SK-N-SH (cell line): ENCODE data around the gene PDZD8. TPM values are rescaled to one million over a fixed set of nuclear protein-coding genes. Genes with fewer than 3 reads are reported as not detected.
"Not testable (repeated sequence)": the region's sequence is repeated elsewhere in the genome, so short reads cannot be mapped to it uniquely, and the experiment has no call there.

Experiments used
- CTCF ChIA-PET: fragments of 300-600, 350-600 bp; formaldehyde crosslinking; extraction: SDS; loops from one replicate; lab custom pipeline; 2021; lab: Yijun Ruan, JAX
- POLR2A ChIA-PET: fragments of 350-600 bp; sonication (Branson Sonifier 250); formaldehyde crosslinking; extraction: SDS; loops from one replicate; lab custom pipeline; 2020; ENCODE audit warnings: antibody characterized with exemption, inconsistent platforms; lab: Yijun Ruan, JAX
- DNase-seq: peaks from one replicate; pipeline ENCODE4 v3.0.0; 2012
- H2AFZ ChIP-seq: fragments of 200-600 bp; sonication (generic); 2 replicates; pipeline ENCODE4 v1.8.1; 2016; ENCODE audit warnings: antibody characterized with exemption, mild to moderate bottlenecking, low read depth
- H3F3A ChIP-seq: fragments of 200-600 bp; sonication (generic); replicated peaks from 2 replicates; pipeline ENCODE3; 2016; ENCODE audit warnings: antibody characterized with exemption, mild to moderate bottlenecking; ENCODE audit not compliant: insufficient read depth
- H3K27ac ChIP-seq, 2 experiments: fragments of 200-500 bp in 1 of 2; fragments of 200-600 bp in 1 of 2; sonication (Bioruptor generic) in 1 of 2; sonication (generic), shearing (Covaris generic) in 1 of 2; 2 replicates each; pipeline versions ENCODE4 v1.5.1 to v1.6.1; 2014 to 2016; ENCODE audit warnings: low read depth in 2 of 2, inconsistent platforms in 1 of 2, low read length in 1 of 2, mild to moderate bottlenecking in 1 of 2, mixed read lengths in 1 of 2
- H3K27me3 ChIP-seq: fragments of 200-600 bp; sonication (generic), shearing (Covaris generic); 2 replicates; pipeline ENCODE4 v1.6.1; 2016; ENCODE audit warnings: mixed run types; ENCODE audit not compliant: insufficient read depth
- H3K36me3 ChIP-seq, 2 experiments: fragments of 200-500 bp in 1 of 2; fragments of 200-600 bp in 1 of 2; sonication (Bioruptor generic) in 1 of 2; sonication (generic) in 1 of 2; replicated peaks in 1 of 2; 2 replicates each; pipeline versions ENCODE3 to v1.5.1; 2014 to 2016; ENCODE audit warnings: low read length in 1 of 2, mild to moderate bottlenecking in 1 of 2; ENCODE audit not compliant: insufficient read depth in 2 of 2, control insufficient read depth in 1 of 2
- H3K4me1 ChIP-seq, 2 experiments: fragments of 200-500 bp in 1 of 2; fragments of 200-600 bp in 1 of 2; sonication (Bioruptor generic) in 1 of 2; sonication (generic), shearing (Covaris generic) in 1 of 2; 2 replicates each; pipeline versions ENCODE4 v1.5.1 to v1.6.1; 2014 to 2016; ENCODE audit warnings: low read depth in 1 of 2, low read length in 1 of 2, mixed run types in 1 of 2; ENCODE audit not compliant: insufficient read depth in 2 of 2, control insufficient read depth in 1 of 2
- H3K4me2 ChIP-seq: fragments of 200-600 bp; sonication (generic), shearing (Covaris generic); 2 replicates; pipeline ENCODE4 v1.6.1; 2017; ENCODE audit warnings: mixed run types
- H3K4me3 ChIP-seq, 2 experiments: fragments of 200-500 bp in 1 of 2; fragments of 200-600 bp in 1 of 2; sonication (Bioruptor generic) in 1 of 2; sonication (generic), shearing (Covaris generic) in 1 of 2; 2 replicates each; pipeline versions ENCODE4 v1.5.1 to v1.8.1; 2014 to 2016; ENCODE audit warnings: low read depth in 2 of 2, inconsistent platforms in 1 of 2, low read length in 1 of 2, mild to moderate bottlenecking in 1 of 2, mixed read lengths in 1 of 2, moderate library complexity in 1 of 2
- H3K79me2 ChIP-seq: fragments of 200-600 bp; sonication (generic); 2 replicates; pipeline ENCODE4 v1.8.1; 2017; ENCODE audit warnings: mild to moderate bottlenecking; ENCODE audit not compliant: insufficient read depth
- H3K9ac ChIP-seq: fragments of 200-600 bp; sonication (generic); 2 replicates; pipeline ENCODE4 v1.6.1; 2017; ENCODE audit warnings: mixed run types
- H3K9me2 ChIP-seq: fragments of 200-600 bp; sonication (generic); 2 replicates; pipeline ENCODE4 v1.6.1; 2017; ENCODE audit warnings: mixed run types
- H3K9me3 ChIP-seq: fragments of 200-600 bp; sonication (generic); 2 replicates; pipeline ENCODE4 v1.6.1; 2017; ENCODE audit warnings: mixed run types, mild to moderate bottlenecking, moderate library complexity
- H4K20me1 ChIP-seq: fragments of 200-600 bp; sonication (generic); 2 replicates; pipeline ENCODE4 v1.6.1; 2017; ENCODE audit warnings: mild to moderate bottlenecking, mixed run types; ENCODE audit not compliant: insufficient read depth
- CTCF ChIP-seq: fragments of 200-600 bp; sonication (generic); IDR thresholded peaks from 2 replicates; pipeline ENCODE4 v1.6.1; 2017; ENCODE audit warnings: antibody characterized with exemption, mild to moderate bottlenecking, moderate library complexity
- GATA2 ChIP-seq: sonication (generic); formaldehyde crosslinking; IDR thresholded peaks from 2 replicates; pipeline ENCODE4 v1.5.0; 2020; ENCODE audit warnings: mild to moderate bottlenecking, missing genetic modification reagents
- MXI1 ChIP-seq: IDR thresholded peaks from 2 replicates; pipeline ENCODE4 v1.6.1; 2012; ENCODE audit warnings: mild to moderate bottlenecking, low read depth, low read length, improper control_type of control experiment
- NFIC ChIP-seq: IDR thresholded peaks from 2 replicates; pipeline ENCODE4 v1.4.0; 2012; ENCODE audit warnings: borderline replicate concordance
- PBX3 ChIP-seq: IDR thresholded peaks from 2 replicates; pipeline ENCODE4; 2012
- RFX5 ChIP-seq: IDR thresholded peaks from 2 replicates; pipeline ENCODE4 v1.6.1; 2012; ENCODE audit warnings: mild to moderate bottlenecking, improper control_type of control experiment, low read length
- TCF12 ChIP-seq: IDR thresholded peaks from 2 replicates; pipeline ENCODE4 v1.4.0; 2012
- USF1 ChIP-seq: IDR thresholded peaks from 2 replicates; pipeline ENCODE4 v1.4.0; 2012; ENCODE audit warnings: low read depth, borderline replicate concordance
- WGBS: methylation state at CpG from one replicate; pipeline ENCODE4 v1.1.6; 2017; ENCODE audit warnings: low lambda C conversion rate; 5-methylcytosine and 5-hydroxymethylcytosine counted together
- polyA plus RNA-seq, 3 experiments: library from polyadenylated mRNA; depleted of rRNA; stranded (reverse); fragments of >200 nt; gene quantifications; 2 replicates each; pipeline ENCODE4 v1.2.3, GENCODE V29; 2012
- TF ChIP-seq, protein P1 (sequence below): IDR thresholded peaks from 2 replicates; pipeline ENCODE4 v1.4.0; 2012; ENCODE audit warnings: low read depth
- TF ChIP-seq, protein P2 (sequence below): fragments of 150-350 bp; IDR thresholded peaks from 2 replicates; pipeline ENCODE4 v1.6.1; 2017; ENCODE audit warnings: antibody characterized with exemption, low read length, low read depth, borderline replicate concordance
- TF ChIP-seq, protein P3 (sequence below): fragments of 150-350 bp; IDR thresholded peaks from 2 replicates; pipeline ENCODE4 v1.6.1; 2016; ENCODE audit warnings: mild to moderate bottlenecking, low read depth, low read length
- TF ChIP-seq, protein P4 (sequence below): IDR thresholded peaks from 2 replicates; pipeline ENCODE4 v1.4.0; 2012; ENCODE audit warnings: low read depth, borderline replicate concordance

The PDZD8 gene
- polyA plus RNA-seq, 1 of the 3 experiments (the other 2 are of a cell fraction): 6.6 TPM

DNA sequence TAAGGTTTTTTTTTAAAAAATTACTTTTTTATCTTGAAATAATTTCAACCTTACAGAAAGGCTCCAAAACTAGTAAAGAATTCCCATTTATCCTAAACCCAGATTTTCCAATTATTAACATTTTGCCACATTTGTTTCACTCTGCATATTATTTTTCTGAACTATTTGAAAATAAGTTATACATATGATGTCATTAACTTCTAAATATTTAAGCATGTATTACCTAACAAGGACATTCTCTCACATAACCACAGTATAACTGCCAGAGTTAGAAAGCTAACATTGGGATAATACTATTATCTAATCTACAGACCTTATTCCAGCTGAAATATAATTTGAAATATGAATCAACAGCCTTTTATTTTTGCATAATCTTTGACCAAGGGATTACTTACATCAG lies 68.6 kb downstream of the PDZD8 start:
- ChIA-PET POLR2A (no interaction called here), CTCF (interaction anchor here (3.7 kb wide), 1 partner anchor 12 kb away, joined by 37 read pairs; no protein-coding TSS in a partner anchor)
- no peak for DNase-seq
- Histone ChIP-seq H3K27ac (no peak overlapping the region), H3K4me3 (no peak overlapping the region), H3K4me2 (no peak overlapping the region), H3F3A (no peaks in the 10 kb centered on the region), H4K20me1 (no peaks in the 10 kb centered on the region), H3K9me3 (no peaks in the 10 kb centered on the region), H3K27me3 (no peaks in the 10 kb centered on the region), H3K36me3 (peaks cover 4% of the 10 kb centered on the region in 2 experiments), H3K79me2 (no peaks in the 10 kb centered on the region), H3K9ac (no peak overlapping the region), H3K4me1 (no peaks in the 10 kb centered on the region), H3K9me2 (no peaks in the 10 kb centered on the region), H2AFZ (no peak overlapping the region)
- TF ChIP-seq, protein P1, sequence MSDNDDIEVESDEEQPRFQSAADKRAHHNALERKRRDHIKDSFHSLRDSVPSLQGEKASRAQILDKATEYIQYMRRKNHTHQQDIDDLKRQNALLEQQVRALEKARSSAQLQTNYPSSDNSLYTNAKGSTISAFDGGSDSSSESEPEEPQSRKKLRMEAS: no peak

GRCh38 chr10:117303451-117303850 lies 71.8 kb downstream of the PDZD8 start:
- H3K27ac ChIP-seq, H3K36me3 ChIP-seq, H3K4me1 ChIP-seq, H3K4me3 ChIP-seq, H3K9me3 ChIP-seq, H3K9me2 ChIP-seq, H3K4me2 ChIP-seq, H3K79me2 ChIP-seq, POLR2A ChIA-PET, H2AFZ ChIP-seq, DNase-seq, H3K9ac ChIP-seq, H4K20me1 ChIP-seq, H3F3A ChIP-seq, H3K27me3 ChIP-seq: not testable (repeated sequence)
- WGBS: 93% methylated on average over 3 of the region's 3 CpGs
- CTCF ChIA-PET: interaction anchor here (0.9 kb wide), 1 partner anchor 16 kb away, joined by 3 read pairs; no protein-coding TSS in a partner anchor

DNA sequence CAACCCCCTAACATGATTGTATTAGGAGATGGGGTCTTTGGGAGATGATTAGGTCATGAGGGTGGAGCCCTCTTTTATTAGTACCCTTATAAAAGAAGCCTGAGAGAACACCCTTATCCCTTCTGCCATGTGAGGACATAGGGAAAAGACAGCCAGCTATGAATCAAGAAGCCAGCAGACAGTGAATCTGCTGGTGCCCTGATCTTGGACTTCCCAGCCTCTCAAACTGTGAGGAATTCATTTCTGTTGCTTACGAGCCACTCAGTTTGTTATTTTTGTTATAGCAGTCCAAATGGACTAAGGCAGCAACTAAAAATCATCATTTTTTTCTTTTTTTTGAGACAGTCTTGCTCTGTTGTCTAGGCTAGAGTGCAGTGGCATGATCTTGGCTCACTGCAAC lies 74.6 kb downstream of the PDZD8 start:
- WGBS: 95% methylated on average over 1 of the region's 1 CpG
- peaks cover 0 to 5% of the 10 kb centered on the region in 2 experiments for H3K36me3 ChIP-seq
- POLR2A ChIA-PET: no interaction called here
- H3K9ac ChIP-seq: no peak overlapping the region
- H3F3A ChIP-seq: no peaks in the 10 kb centered on the region
- peaks cover 11% of the 10 kb centered on the region for H3K79me2 ChIP-seq
- H2AFZ ChIP-seq: no peak overlapping the region
- no peaks in the 10 kb centered on the region for H3K27me3 ChIP-seq
- H3K4me3 ChIP-seq: no peak overlapping the region
- H3K4me2 ChIP-seq: no peak overlapping the region
- CTCF ChIA-PET: interaction anchor here (0.8 to 4.9 kb wide), 2 partner anchors 14 to 19 kb away, joined by 3 to 28 read pairs; no protein-coding TSS in a partner anchor
- H3K4me1 ChIP-seq: no peaks in the 10 kb centered on the region
- no peak overlapping the region for H3K27ac ChIP-seq
- DNase-seq: no peak
- no peaks in the 10 kb centered on the region for H3K9me2 ChIP-seq
- H4K20me1 ChIP-seq: no peaks in the 10 kb centered on the region
- H3K9me3 ChIP-seq: no peaks in the 10 kb centered on the region
- TF ChIP-seq CTCF (no peak), GATA2 (CRISPR knock-in tag) (no peak), USF1 (no peak), TCF12 (no peak), PBX3 (no peak), RFX5 (no peak), NFIC (no peak), MXI1 (no peak)
- TF ChIP-seq, protein P2, sequence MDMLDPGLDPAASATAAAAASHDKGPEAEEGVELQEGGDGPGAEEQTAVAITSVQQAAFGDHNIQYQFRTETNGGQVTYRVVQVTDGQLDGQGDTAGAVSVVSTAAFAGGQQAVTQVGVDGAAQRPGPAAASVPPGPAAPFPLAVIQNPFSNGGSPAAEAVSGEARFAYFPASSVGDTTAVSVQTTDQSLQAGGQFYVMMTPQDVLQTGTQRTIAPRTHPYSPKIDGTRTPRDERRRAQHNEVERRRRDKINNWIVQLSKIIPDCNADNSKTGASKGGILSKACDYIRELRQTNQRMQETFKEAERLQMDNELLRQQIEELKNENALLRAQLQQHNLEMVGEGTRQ: no peak
- TF ChIP-seq, protein P3, sequence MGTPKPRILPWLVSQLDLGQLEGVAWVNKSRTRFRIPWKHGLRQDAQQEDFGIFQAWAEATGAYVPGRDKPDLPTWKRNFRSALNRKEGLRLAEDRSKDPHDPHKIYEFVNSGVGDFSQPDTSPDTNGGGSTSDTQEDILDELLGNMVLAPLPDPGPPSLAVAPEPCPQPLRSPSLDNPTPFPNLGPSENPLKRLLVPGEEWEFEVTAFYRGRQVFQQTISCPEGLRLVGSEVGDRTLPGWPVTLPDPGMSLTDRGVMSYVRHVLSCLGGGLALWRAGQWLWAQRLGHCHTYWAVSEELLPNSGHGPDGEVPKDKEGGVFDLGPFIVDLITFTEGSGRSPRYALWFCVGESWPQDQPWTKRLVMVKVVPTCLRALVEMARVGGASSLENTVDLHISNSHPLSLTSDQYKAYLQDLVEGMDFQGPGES: no peak
- TF ChIP-seq, protein P4, sequence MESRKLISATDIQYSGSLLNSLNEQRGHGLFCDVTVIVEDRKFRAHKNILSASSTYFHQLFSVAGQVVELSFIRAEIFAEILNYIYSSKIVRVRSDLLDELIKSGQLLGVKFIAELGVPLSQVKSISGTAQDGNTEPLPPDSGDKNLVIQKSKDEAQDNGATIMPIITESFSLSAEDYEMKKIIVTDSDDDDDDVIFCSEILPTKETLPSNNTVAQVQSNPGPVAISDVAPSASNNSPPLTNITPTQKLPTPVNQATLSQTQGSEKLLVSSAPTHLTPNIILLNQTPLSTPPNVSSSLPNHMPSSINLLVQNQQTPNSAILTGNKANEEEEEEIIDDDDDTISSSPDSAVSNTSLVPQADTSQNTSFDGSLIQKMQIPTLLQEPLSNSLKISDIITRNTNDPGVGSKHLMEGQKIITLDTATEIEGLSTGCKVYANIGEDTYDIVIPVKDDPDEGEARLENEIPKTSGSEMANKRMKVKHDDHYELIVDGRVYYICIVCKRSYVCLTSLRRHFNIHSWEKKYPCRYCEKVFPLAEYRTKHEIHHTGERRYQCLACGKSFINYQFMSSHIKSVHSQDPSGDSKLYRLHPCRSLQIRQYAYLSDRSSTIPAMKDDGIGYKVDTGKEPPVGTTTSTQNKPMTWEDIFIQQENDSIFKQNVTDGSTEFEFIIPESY: no peak
- TF ChIP-seq, protein P1: no peak
